Limb (tissue), 2 donors: Measurements from ENCODE around the gene DPPA2.
A peak's percentile ranks its signal among the peaks of the same experiment; 100 is the strongest.
"Not testable (repeated sequence)": the region's sequence is repeated elsewhere in the genome, so short reads cannot be mapped to it uniquely, and the experiment has no call there.

Experiments
- DNase-seq, 2 donors: peaks; one replicate each; pipeline ENCODE4 v3.0.0-alpha.2; 2016; ENCODE audit errors: extremely low spot score in 2 of 2

Gene DPPA2, protein sequence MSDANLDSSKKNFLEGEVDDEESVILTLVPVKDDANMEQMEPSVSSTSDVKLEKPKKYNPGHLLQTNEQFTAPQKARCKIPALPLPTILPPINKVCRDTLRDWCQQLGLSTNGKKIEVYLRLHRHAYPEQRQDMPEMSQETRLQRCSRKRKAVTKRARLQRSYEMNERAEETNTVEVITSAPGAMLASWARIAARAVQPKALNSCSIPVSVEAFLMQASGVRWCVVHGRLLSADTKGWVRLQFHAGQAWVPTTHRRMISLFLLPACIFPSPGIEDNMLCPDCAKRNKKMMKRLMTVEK

DNA sequence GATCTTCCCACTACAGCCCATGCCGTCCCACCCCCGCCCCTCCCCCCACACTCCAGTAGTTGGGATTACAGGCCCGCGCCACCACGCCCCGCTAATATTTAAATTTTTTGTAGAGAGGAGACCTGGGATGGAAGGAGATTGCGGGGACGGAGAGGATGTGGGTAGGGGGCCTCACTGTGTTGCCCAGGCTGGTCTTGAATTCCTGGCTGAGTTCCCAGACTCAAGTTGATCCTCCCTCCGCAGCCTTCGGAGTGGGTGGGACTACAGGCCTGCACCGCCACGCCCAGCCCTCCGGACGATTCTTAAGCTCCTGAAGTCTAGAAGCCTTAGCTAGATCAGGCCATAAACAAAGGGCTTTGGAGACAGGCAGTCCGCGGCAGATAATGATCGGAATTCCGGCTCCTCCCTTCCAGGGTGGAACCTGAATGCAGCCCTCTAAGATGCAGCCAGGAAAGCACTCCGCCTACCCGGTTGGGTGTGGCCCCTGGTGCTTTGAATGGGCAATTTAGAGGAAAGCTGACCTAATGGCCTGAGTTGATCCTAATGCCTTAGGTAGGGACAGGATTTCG lies at the start of gene DPPA2:
Gene DPPA2, minus strand, starts transcription at position 356 of the 569 bp plus-strand sequence. CDS start 1,975 bp downstream, outside the sequence.
- no peak for DNase-seq

DNA sequence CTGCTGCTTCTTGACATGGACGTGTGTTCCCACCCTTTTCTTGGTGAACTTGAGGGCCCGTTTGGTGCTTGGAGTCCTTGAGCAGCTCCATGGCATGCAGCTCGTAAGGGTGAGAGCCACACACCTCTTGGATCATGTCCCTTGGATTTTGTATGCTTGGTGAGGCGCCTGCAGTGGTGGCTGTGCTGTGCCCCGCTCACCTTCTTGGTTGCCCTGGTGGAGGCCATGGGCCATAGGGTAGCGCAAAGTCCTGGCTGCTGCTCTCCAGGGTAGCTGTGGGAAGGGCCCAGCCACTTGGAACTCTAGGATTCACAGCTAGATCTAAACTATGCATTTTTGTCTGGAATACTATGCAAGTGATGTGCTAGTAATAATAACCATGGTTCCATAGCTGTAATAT lies 47.8 kb upstream of the DPPA2 start:
- no peak for DNase-seq

DNA sequence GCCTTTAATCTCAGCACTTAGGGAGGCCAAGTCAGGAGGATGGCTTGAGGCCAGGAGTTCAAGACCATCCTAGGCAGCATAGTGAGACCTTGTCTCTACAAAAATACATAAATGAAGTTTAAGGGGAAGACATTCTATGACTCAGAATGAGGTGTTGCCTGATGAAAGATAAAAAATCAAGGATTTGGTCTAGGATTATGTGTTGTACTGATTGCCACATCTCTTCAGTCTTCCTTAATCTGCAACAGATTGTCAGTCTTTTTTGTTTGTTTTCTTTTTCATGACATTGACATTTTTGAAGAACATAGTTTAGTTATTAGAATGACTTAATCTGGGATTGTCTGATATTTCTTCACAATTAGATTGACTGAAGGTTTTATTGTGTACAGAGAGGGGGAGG lies 47.3 kb upstream of the DPPA2 start:
- DNase-seq = no peak

DNA sequence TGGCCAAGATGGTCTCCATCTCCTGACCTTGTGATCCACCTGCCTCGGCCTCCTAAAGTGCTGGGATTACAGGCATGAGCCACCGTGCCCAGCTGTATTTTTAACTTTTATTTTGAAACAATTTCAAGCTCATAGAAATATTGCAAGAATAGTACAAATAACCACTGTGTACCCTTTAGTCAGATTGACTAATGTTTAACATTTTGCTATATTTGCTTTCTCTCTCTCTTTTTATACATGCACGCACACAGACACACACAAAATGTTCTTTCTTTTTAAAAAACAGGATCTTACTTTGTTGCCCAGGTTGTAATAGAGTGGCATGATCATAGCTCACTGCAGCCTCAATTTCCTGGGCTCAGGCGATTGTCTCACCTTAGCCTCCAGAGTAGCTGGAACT lies 46.5 kb upstream of the DPPA2 start:
- DNase-seq = no peak

DNA sequence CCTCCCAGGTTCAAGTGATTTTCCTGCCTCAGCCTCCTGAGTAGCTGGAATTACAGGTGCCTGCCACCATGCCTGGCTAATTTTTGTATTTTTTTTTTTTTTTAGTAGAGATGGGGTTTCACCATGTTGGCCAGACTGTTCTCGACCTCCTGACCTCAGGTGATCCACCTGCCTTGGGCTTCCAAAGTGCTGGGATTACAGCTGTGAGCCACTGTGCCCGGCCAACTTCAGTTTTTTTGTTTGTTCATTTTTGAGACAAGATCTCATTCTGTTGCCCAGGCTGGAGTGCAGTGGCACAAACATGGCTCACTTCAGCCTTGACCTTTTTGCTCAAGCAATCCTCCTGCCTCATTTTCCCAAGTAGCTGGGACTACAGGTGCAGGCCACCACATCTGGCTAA lies 42.5 kb upstream of the DPPA2 start:
- not testable (repeated sequence) for DNase-seq

DNA sequence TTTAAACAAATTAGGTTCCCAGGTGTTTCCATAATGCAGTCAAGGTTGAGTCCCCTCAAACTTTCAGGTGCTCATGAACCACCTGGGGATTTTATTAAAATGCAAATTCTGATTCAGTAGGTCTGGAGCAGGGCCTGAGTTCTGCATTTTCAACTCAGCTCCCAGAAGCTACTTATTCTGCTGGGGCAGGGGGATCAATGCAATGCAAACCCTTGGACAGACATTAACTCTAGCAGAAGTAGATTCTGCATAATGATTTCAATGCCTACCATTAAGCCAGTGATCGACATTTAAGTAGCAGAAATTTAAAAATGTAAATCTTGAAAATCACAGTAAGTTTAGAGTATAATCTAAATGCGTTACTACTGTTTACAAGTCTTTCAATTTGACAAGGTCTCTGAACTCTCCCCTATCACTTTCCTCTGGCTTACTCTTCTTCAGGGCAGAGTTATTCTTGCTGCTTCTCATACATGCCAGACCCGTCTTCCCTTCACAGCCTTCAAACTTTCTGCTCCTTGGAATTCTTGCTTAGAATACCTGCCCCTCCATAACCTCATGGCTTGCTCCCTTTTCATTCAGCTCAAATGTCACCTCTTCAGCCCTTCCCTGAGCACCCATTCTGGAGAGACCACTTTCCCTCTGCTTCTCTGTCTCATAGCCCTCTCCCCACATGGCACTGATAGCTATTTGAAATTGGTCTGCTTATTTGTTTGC lies 40.3 kb upstream of the DPPA2 start:
- DNase-seq = no peak

DNA sequence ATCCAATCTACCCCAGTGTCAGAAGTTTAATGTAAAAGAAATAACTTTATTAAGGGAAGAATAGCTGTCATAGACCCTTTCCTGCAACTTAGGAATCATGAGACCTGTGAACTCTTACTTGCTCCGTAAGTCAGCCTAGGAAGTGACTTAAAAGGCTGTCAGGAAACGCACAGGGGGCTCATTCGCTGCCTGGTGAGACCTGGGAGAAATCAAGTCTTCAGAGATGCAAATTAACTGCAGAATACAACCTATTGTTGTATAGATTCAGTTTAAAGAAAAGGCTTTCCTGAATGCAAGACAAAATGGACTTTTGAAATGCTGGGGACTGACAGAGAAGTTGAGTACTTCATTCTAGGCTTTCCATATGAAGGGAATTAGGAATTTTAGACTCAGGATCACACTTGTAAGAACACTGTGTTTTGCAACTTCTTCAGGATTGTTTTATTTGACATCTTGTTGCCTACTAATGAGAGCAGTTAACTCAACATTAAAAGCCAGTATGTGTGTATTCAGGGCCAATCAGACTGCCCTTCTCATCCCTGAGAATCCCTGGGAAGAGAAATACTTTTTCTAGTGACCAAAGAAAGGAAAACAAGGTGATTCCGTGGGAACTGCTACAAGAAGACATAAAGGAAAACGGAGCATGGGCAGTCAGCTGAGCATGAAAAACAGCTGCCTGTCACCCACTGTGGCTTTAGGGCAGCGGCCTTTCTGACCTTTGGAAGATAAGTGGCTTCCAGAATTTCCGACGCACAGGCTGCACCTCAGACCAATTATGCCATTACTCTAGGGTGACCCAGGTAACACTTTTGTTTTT lies 39.5 kb upstream of the DPPA2 start:
- DNase-seq = no peak

DNA sequence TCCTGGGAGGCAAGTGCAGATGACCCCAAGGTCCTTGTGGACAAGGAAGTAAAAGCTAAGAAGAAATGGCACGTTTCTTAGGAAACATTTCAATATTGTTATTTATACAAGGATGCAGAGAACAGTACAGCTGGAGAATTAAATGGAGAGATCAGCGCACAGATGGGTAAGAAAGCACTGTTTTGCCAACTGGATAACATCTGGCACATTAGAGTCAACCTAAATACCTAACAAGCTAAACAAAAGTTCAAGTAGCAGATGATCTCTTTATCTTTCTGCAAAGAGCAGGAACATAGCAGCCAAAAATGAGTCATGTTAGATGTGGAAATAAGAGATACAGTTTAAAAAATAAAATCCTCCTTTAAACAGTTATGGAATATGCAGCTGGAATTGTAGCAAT lies 36.7 kb upstream of the DPPA2 start:
- DNase-seq = no peak

DNA sequence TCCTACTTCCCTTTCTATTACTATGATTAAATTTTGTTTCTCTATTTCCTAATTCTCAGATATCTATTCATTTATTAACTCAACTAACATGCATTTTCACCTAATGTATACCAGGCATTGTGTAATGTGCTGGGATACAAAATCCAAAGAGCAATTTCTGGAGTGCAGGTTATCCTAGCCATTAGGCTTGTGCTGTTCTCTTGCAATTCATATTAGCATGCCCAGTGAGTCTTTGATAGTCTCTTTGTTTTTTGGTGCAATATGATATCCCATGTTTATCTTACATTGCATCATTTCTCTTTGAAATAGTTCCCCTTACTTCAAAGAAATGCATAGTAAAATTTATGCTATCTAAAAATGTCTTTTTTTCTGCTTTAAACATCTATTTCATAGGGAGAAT lies 34.9 kb upstream of the DPPA2 start:
- no peak for DNase-seq

DNA sequence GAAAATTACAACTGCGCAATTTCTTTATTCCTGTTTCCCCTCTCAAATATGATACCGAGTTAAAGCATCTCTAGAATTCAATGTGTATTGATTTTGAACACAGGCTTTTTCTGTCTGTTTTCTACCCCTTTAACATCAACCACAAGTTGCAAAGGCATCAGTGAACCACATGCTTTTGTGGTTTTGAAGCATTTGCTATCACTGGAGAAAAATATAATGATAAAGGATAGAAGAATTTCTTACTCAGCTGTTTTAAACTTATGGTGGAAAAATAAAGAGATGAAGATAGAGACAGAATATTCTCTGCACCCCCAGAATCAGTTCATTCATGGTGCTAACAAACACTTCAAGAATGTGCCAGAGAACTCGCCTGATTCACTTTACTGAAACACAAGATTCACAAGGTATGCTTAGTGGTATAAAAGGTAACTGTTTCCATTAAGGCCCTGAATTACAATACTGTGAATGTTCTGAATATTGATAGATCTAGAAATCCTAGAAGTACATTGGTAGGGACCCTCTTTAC lies 30.5 kb upstream of the DPPA2 start:
- DNase-seq = no peak

DNA sequence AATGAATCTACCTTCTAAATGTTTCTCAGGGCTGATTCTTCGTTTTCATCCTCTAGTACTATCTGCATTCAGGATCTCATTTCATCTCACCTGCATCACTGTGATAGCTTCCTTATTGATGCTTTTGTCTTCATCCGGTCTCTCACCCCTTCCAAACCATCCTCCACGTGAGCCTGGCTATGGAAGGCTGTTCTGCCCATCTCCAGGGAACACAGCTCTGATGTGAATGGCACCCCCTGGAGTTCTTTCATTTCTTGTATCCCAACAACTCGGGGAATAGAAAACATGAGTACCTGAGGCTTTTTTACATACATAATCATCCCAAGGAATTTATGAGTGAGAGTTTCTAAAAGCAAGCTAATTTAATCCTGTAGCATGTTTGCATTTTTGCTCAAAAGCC lies 29.8 kb upstream of the DPPA2 start:
- DNase-seq = no peak

DNA sequence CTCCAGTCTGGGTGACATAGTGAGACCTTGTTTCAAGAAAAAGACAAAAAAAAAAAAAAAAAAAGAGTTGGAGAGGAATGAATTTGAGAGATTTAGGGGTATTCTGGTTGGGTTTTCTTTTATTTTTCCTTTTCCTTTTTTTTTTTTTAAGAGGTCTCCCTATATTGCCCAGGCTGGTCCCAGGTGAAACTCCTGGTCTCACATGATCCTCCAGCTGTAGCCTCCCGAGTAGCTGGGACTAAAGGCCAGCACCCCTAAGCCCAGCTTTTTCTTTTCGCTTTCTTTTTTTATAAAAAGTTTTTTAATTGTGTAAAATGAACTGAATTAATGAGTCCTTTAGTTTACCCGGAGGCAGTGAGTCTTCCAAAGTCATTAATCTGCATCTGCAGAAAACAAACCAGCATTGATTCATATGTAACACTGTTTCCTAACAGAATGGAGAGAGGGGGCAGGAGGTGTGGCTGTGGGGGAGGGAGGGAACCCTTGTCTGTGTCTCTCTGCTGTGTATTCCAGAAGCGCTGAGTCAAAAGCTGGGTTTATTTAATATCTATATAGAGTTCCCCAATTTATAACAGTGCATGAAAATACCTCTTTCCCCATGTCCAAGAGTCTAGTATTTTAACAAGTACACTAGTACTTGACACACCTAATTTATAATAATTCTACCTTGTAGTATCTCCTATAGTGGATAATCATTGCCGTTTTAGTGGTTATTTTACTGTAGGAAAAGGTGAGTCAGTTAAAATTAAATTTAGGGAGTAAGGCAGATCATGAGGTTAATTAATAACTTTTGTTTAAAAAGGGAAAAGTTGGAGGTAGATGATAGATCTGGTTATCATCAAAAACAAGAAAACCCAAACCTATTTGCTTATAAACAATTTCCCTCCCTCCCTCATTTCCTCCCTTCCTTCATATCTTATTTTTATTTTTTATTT lies 23.7 kb upstream of the DPPA2 start:
- no peak for DNase-seq

DNA sequence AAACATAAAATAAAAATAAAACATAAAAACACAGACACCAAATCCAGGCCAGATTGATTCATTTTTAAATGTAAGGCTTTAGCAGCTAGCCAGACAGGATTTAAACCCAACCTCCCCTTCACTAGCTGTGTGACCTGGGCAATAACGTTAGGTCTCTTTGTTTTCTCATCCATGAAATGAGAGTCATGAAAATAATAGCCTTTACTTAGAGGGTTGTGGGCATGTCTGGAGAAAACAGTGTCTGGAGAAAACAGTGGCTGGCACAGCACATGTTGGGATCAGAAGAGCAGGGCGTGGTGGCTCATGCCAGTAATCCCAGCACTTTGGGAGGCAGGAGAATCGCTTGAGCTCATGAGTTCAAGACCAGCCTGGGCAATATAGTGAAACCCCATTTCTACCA lies 22.9 kb upstream of the DPPA2 start:
- DNase-seq = no peak

DNA sequence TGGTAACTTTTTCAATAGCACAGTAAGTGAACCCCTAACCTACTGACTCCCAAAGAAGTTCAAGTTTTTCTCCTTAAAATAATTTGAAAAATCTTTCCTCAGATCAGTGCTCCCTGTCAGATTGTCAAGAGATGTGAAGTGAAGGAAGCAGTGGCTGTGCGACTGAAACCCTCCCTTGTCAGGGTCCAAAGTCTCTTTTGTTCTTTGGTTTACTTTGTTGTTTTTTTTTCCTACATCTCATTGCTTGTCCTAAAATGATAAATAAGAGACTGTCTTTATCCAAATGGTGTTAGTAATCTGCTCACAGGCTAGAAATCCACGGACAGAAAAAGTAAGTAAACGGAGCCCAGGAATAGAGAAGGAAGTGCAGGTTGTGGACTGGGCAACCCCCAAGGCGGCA lies 22.0 kb upstream of the DPPA2 start:
- DNase-seq = no peak

DNA sequence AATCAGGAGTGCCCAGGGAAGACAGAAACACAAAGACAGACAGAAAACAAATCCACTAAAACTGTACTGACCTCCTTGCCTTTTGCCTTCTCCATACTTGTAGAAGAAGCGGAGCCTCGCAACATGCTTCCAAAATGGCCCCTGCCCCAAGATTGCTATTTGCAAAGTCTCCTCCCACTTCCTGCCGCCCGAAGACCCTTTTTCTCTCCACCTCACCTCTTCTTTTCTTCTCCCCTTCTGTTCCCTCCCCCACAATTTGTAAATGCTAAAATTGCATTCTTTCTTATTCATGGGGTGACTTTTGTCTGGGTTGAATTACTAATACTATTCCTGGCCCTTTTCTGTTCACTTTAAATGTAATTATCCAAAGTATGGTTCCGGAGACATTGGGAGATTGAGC lies 21.1 kb upstream of the DPPA2 start, which contains the start of gene DPPA4:
Gene DPPA4, minus strand, starts transcription at position 154 of the 400 bp plus-strand sequence. Its CDS starts 29 bp downstream, at position 125.
- DNase-seq = no peak

DNA sequence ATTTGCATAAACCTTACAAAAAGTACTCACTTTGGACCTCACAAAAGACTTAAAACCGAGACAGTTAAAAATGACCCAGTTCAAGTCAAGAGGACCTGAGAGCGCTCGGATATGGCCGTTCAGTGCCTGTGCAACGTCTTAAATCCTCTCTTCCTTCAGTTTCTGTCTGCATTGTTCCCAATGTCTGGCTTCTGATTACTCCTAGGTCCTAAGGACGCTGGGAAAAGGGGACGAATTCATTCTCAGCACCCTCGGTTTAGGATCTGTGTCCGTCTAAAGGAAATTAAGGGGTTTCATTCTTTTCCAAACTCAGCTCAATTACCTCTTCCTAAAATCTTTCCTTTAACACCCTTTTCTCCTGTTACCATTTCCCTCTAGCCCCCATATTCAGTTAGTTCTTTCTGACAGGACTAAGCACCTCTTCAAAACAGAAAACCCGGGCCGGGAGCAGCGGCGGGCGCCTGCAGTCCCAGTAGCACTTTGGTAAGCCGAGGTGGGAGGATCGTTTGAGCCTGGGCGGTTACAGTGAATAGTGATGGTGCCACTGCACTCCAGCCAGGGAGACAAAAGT lies 20.1 kb upstream of the DPPA2 start:
- peak in 1 of 2 donors; percentile 50 for DNase-seq

DNA sequence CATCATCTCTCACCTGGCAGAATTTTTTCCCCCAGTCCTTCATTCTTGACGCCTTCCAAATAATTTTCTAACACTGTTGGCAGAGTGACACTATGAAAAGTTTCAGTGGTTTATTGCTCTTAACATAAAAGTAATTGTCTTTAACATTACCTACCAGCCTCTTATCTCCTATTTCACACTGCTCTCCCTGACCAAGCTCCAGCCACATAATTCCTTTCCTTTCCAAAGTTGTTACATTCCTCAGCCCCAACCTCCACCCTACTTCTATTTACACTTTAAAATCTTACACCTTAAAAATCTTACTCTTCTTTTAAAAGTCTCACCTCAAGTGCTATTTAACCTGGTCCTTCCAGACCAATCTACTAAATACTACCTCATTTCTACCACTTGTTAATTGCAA lies 18.3 kb upstream of the DPPA2 start:
- DNase-seq = no peak

DNA sequence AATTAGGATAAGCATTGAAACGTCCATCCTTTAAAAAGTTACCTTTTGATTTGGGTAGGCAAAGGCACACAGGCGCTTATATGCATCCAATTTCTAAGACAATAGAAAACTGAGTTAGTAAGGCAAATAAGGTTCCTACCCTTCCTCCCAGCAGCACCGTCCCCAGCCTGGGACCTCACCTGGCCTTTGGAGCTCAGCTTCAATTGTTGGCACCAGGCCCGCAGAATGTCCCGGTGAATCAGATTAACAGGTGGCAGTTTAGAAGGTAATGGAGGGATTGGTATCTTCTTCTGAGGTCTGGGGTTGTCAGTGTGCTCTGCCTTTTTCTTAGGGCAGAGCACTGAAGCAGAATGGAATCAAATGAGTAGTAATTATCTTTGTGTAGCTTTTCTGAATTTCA lies 15.4 kb upstream of the DPPA2 start:
- no peak for DNase-seq

DNA sequence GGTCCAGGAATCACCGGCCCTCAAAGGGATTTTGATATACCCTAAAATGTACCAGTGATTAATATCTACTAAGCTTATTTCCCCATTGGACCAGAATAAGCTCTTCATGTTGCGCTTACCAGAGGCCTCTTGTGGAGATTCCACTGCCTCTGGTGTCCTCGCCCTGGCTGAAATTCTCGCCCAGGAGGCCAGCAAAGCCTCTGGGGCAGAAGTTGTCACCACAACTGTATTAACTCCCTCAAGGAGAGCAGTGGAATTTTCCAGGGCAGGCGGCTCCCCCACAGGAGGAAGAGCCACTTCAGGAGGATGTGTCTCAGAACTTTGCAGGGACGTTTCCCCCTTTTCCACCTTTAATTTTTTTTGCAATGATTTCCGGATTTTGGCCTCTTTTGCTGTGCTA lies 14.1 kb upstream of the DPPA2 start:
- DNase-seq = no peak

DNA sequence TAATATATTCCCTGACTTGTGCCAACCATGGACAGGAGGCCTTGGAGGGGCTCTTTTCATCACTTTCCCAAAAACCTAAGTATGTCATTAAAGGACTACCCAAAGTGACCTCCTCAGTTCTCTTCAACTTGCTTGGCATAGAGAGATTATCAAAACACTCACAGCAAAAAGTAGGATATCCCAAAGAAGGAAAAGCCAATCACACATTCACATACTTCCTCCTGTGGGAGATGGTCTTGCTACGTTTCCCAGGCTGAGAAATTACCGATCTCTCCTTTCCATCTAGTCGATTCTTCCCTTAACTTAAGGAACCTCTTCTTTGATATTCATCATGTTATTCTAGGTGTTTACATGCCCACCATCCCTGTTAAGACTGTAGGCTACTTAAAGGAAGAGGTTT lies 11.9 kb upstream of the DPPA2 start:
- DNase-seq = no peak
